OCI-LY3 (cell line): ENCODE results near the gene CSNK1A1.

Experiments
- H2AFZ ChIP-seq: fragments of 200-600, 300-600 bp; shearing (Covaris generic); 2 replicates; pipeline ENCODE4 v1.6.0; 2014; ENCODE audit warnings: antibody characterized with exemption, low read depth, low read length
- H3K27ac ChIP-seq: fragments of 200-600, 300-600 bp; sonication (generic); 2 replicates; pipeline ENCODE4 v1.5.1; 2014; ENCODE audit warnings: mild to moderate bottlenecking, low read length, moderate library complexity, mixed read lengths
- H3K27me3 ChIP-seq: fragments of 200-600, 300-600 bp; sonication (generic); 2 replicates; pipeline ENCODE4 v1.6.1; 2014; ENCODE audit warnings: low read depth, low read length, mixed read lengths
- H3K36me3 ChIP-seq: fragments of 200-600, 300-600 bp; sonication (generic); replicated peaks from 2 replicates; pipeline ENCODE3; 2014; ENCODE audit warnings: low read depth, low read length, mixed read lengths
- H3K4me1 ChIP-seq: fragments of 300-600, 200-600 bp; sonication (generic); 2 replicates; pipeline ENCODE4 v1.6.1; 2014; ENCODE audit warnings: low read length, mixed read lengths
- H3K4me2 ChIP-seq: fragments of 200-600, 300-600 bp; sonication (generic); 2 replicates; pipeline ENCODE4 v1.6.1; 2014; ENCODE audit warnings: low read length, mixed read lengths
- H3K4me3 ChIP-seq: fragments of 300-600, 200-600 bp; sonication (generic); 2 replicates; pipeline ENCODE4 v1.5.1; 2014; ENCODE audit warnings: antibody characterized with exemption, mild to moderate bottlenecking, low read length, moderate library complexity
- H3K79me2 ChIP-seq: fragments of 300-600, 200-600 bp; shearing (Covaris generic); 2 replicates; pipeline ENCODE4 v1.6.1; 2014; ENCODE audit warnings: mild to moderate bottlenecking, low read length, mixed read lengths
- H3K9ac ChIP-seq: fragments of 300-600, 200-600 bp; shearing (Covaris generic); 2 replicates; pipeline ENCODE4 v1.6.0; 2014; ENCODE audit warnings: mild to moderate bottlenecking, low read length, moderate library complexity
- H3K9me3 ChIP-seq: fragments of 200-600, 300-600 bp; shearing (Covaris generic); 2 replicates; pipeline ENCODE4 v1.6.1; 2014; ENCODE audit warnings: low read length, mixed read lengths; ENCODE audit not compliant: insufficient read depth
- H4K20me1 ChIP-seq: fragments of 200-600, 300-600 bp; sonication (generic); 2 replicates; pipeline ENCODE4 v1.6.1; 2016; ENCODE audit warnings: low read length, mixed read lengths; ENCODE audit not compliant: insufficient read depth
- CTCF ChIP-seq: fragments of 200-600, 300-600 bp; sonication (generic); IDR thresholded peaks from 2 replicates; pipeline ENCODE4 v1.5.1; 2014; ENCODE audit warnings: antibody characterized with exemption, low read length, low read depth
- EZH2phosphoT487 ChIP-seq: fragments of 200-600 bp; shearing (Covaris generic); IDR thresholded peaks from 2 replicates; pipeline ENCODE4 v1.6.1; 2018; ENCODE audit warnings: antibody characterized with exemption, mixed run types, low read depth

The CSNK1A1 gene

GRCh38 chr5:149442563-149443182 lies 108.6 kb downstream of the CSNK1A1 start:
- no peaks in the 10 kb centered on the region for H4K20me1 ChIP-seq
- H3K4me3 ChIP-seq = no peak overlapping the region
- H3K27ac ChIP-seq = no peak overlapping the region
- no peaks in the 10 kb centered on the region for H3K79me2 ChIP-seq
- H3K4me1 ChIP-seq = no peaks in the 10 kb centered on the region
- no peaks in the 10 kb centered on the region for H3K27me3 ChIP-seq
- H3K9ac ChIP-seq = no peak overlapping the region
- no peak overlapping the region for H2AFZ ChIP-seq
- 0 out of 2 replicates have a peak overlapping the region, but pooled peaks have one; percentile 26 for H3K4me2 ChIP-seq
- H3K36me3 ChIP-seq = no peaks in the 10 kb centered on the region
- no peaks in the 10 kb centered on the region for H3K9me3 ChIP-seq
- peak; percentile 64 for TF ChIP-seq CTCF
- no peak for TF ChIP-seq EZH2phosphoT487
